Activated CD4-positive, CD25-positive, alpha-beta regulatory T cell treated with anti-CD3 and anti-CD28 coated beads, Interleukin-2, amount 50 U/mL, for 24 hours (primary cell): ENCODE results near the gene RNF168.
"Not testable (repeated sequence)": the region's sequence is repeated elsewhere in the genome, so short reads cannot be mapped to it uniquely, and the experiment has no call there.

ENCODE experiments used
- ATAC-seq, 2 donors: fragments of 150-1000 bp; cut with Tn5 transposase; one replicate each; pipeline ENCODE4 v1.10.0; 2021; ENCODE audit warnings: mild to moderate bottlenecking in 1 of 2, moderate library complexity in 1 of 2

Gene RNF168

GRCh38 chr3:196514350-196514716 lies 10.8 kb upstream of the RNF168 start:
- no peak for ATAC-seq

GRCh38 chr3:196513697-196514349 lies 10.3 kb upstream of the RNF168 start:
- no peak for ATAC-seq

GRCh38 chr3:196511646-196512425 lies 8.3 kb upstream of the RNF168 start:
- not testable (repeated sequence) for ATAC-seq

GRCh38 chr3:196511108-196511507 lies 7.5 kb upstream of the RNF168 start:
- not testable (repeated sequence) for ATAC-seq

GRCh38 chr3:196506687-196507086 lies 3.1 kb upstream of the RNF168 start:
- no peak for ATAC-seq

- no peak for ATAC-seq
Observed at GRCh38 chr3:196504556-196504955, 988 bp upstream of the RNF168 start.

- ATAC-seq = not testable (repeated sequence)
Observed at GRCh38 chr3:196504077-196504398, 470 bp upstream of the RNF168 start.

- peak; percentile 29 to 39 for ATAC-seq
Observed at GRCh38 chr3:196502775-196503195, 783 bp downstream of the RNF168 start.

- ATAC-seq = peak in 1 of 2 donors; percentile 22
Observed at GRCh38 chr3:196501316-196502044, 2.1 kb downstream of the RNF168 start.

GRCh38 chr3:196499807-196500524 lies 3.6 kb downstream of the RNF168 start:
- ATAC-seq = no peak

GRCh38 chr3:196499061-196499460 lies 4.5 kb downstream of the RNF168 start:
- ATAC-seq = no peak

GRCh38 chr3:196498297-196498696 lies 5.3 kb downstream of the RNF168 start:
- ATAC-seq = no peak

- ATAC-seq = no peak
Observed at GRCh38 chr3:196496183-196496582, 7.4 kb downstream of the RNF168 start.

- ATAC-seq = no peak
Observed at GRCh38 chr3:196493292-196493691, 10.3 kb downstream of the RNF168 start.

- no peak for ATAC-seq
Observed at GRCh38 chr3:196492080-196492479, 11.5 kb downstream of the RNF168 start.

GRCh38 chr3:196489747-196490146 lies 13.8 kb downstream of the RNF168 start:
- no peak for ATAC-seq

GRCh38 chr3:196486263-196486662 lies 17.3 kb downstream of the RNF168 start:
- ATAC-seq = no peak

- no peak for ATAC-seq
Observed at GRCh38 chr3:196477678-196478077, 25.9 kb downstream of the RNF168 start.

- no peak for ATAC-seq
Observed at GRCh38 chr3:196472286-196472685, 31.3 kb downstream of the RNF168 start.

GRCh38 chr3:196471551-196471950 lies 32.0 kb downstream of the RNF168 start:
- ATAC-seq = no peak

- ATAC-seq = not testable (repeated sequence)
Observed at GRCh38 chr3:196470182-196470581, 33.4 kb downstream of the RNF168 start.

- no peak for ATAC-seq
Observed at GRCh38 chr3:196463804-196464203, 39.8 kb downstream of the RNF168 start.

GRCh38 chr3:196463478-196463756 lies 40.2 kb downstream of the RNF168 start:
- no peak for ATAC-seq
